K562 (cell line): ENCODE measurements around the gene PHACTR3. TPM values are rescaled to one million over a fixed set of nuclear protein-coding genes. Genes with fewer than 3 reads are reported as not detected.

ENCODE experiments used
- ATAC-seq: fragments of 200-7000 bp; cut with Tn5 transposase; 3 replicates; pipeline ENCODE4 v1.9.1; 2020; ENCODE audit warnings: moderate library complexity
- BruUV-seq: library from RNA; stranded (reverse); fragments of 400-500 nt; replicated peaks from 2 replicates; lab custom pipeline; 2021; lab: Mats Ljungman, UMichigan
- CTCF ChIA-PET: fragments of 300-600 bp; formaldehyde crosslinking; extraction: SDS; loops from one replicate; lab custom pipeline; 2021; ENCODE audit warnings: low intra/inter-chr PET ratio; lab: Yijun Ruan, JAX
- POLR2A ChIA-PET: fragments of 300-600, 350-650 bp; sonication (Branson Sonifier 250); formaldehyde crosslinking; extraction: SDS; loops from one replicate; lab custom pipeline; 2021; ENCODE audit warnings: antibody characterized with exemption, inconsistent platforms; lab: Yijun Ruan, JAX
- DNase-seq, 4 experiments: peaks; one replicate each; pipeline versions ENCODE4 v3.0.0 to v3.0.0-alpha.2; 2011 to 2018; ENCODE audit warnings: low spot score in 3 of 4, mixed read lengths in 3 of 4; ENCODE audit errors: extremely low read depth in 1 of 4
- FAIRE-seq: peaks from 2 replicates; lab custom pipeline; 2011; peaks lifted over from hg19 to GRCh38; lab: Jason Lieb, UNC
- H2AFZ ChIP-seq: 2 replicates; pipeline ENCODE4 v1.6.0; 2011; ENCODE audit warnings: low read depth, low read length, control low read depth, inconsistent platforms
- H3K27ac ChIP-seq: fragments of 200-600 bp; 3 replicates; pipeline ENCODE4 v1.8.0; 2011; ENCODE audit warnings: low read depth, mild to moderate bottlenecking, control low read depth, inconsistent platforms, low read length, moderate library complexity, mixed read lengths; ENCODE audit errors: extremely low read depth
- H3K27me3 ChIP-seq, 2 experiments: fragments of 300-600 bp in 1 of 2; 2 replicates in 1 of 2; 3 replicates in 1 of 2; pipeline versions ENCODE4 v1.6.0 to v1.8.0; 2011; ENCODE audit warnings: inconsistent platforms in 2 of 2, low read length in 2 of 2, mild to moderate bottlenecking in 1 of 2, mixed read lengths in 1 of 2, moderate library complexity in 1 of 2; ENCODE audit not compliant: control insufficient read depth in 2 of 2, insufficient read depth in 2 of 2
- H3K36me3 ChIP-seq: fragments of 300-600 bp; 3 replicates; pipeline ENCODE4 v1.8.0; 2011; ENCODE audit warnings: mild to moderate bottlenecking, low read length, inconsistent platforms; ENCODE audit not compliant: control insufficient read depth, insufficient read depth
- H3K4me1 ChIP-seq, 2 experiments: fragments of 200-600 bp in 1 of 2; replicated peaks in 1 of 2; 2 replicates in 1 of 2; 3 replicates in 1 of 2; pipeline versions ENCODE4 v1.5.1 to v1.8.0; 2011; ENCODE audit warnings: inconsistent platforms in 2 of 2, low read length in 2 of 2, mild to moderate bottlenecking in 1 of 2, mixed read lengths in 1 of 2, moderate library complexity in 1 of 2; ENCODE audit not compliant: control insufficient read depth in 2 of 2, insufficient read depth in 2 of 2
- H3K4me2 ChIP-seq: 2 replicates; pipeline ENCODE4 v1.6.1; 2011; ENCODE audit warnings: low read length, control low read depth, inconsistent platforms, mixed read lengths; ENCODE audit not compliant: insufficient read depth
- H3K4me3 ChIP-seq: fragments of 200-600 bp; sonication (generic), shearing (Covaris generic); 2 replicates; pipeline ENCODE4 v1.5.1; 2016; ENCODE audit warnings: control low read depth, inconsistent platforms
- H3K79me2 ChIP-seq: fragments of 200-600 bp; 3 replicates; pipeline ENCODE4 v1.8.0; 2011; ENCODE audit warnings: low read length, inconsistent platforms; ENCODE audit not compliant: control insufficient read depth, insufficient read depth
- H3K9ac ChIP-seq, 2 experiments: 2 replicates each; pipeline versions ENCODE4 v1.6.0 to v1.6.1; 2011; ENCODE audit warnings: low read depth in 2 of 2, low read length in 2 of 2, control low read depth in 1 of 2, inconsistent platforms in 1 of 2, mild to moderate bottlenecking in 1 of 2, mixed read lengths in 1 of 2; ENCODE audit not compliant: insufficient read depth in 1 of 2
- H3K9me1 ChIP-seq: one replicate; pipeline ENCODE4 v1.6.0; 2011; ENCODE audit warnings: inconsistent platforms, mild to moderate bottlenecking, low read length, moderate library complexity; ENCODE audit not compliant: control insufficient read depth, insufficient read depth
- H3K9me3 ChIP-seq: replicated peaks from 2 replicates; pipeline ENCODE4 v1.5.1; 2011; ENCODE audit warnings: low read depth, low read length, inconsistent platforms; ENCODE audit not compliant: control insufficient read depth, insufficient read depth
- H4K20me1 ChIP-seq: replicated peaks from 2 replicates; pipeline ENCODE4 v1.6.1; 2011; ENCODE audit warnings: low read length, inconsistent platforms, mixed read lengths; ENCODE audit not compliant: control insufficient read depth, insufficient read depth
- ADNP ChIP-seq: fragments of 200-800 bp; sonication (Bioruptor generic); IDR thresholded peaks from 2 replicates; pipeline ENCODE4 v1.6.1; 2016; ENCODE audit warnings: missing genetic modification characterization, missing compliant biosample characterization
- DIDO1 ChIP-seq: fragments of 450-650 bp; IDR thresholded peaks from 2 replicates; pipeline ENCODE4 v1.6.1; 2016; ENCODE audit warnings: low read depth, missing biosample characterization, missing genetic modification characterization
- E2F3 ChIP-seq: fragments of 250-450 bp; sonication (Bioruptor Pico); IDR thresholded peaks from 2 replicates; pipeline ENCODE4 v1.4.0; 2020; ENCODE audit warnings: mild to moderate bottlenecking
- MAX ChIP-seq: sonication (generic); formaldehyde crosslinking; IDR thresholded peaks from 2 replicates; pipeline ENCODE4 v1.9.0; 2022; ENCODE audit warnings: mild to moderate bottlenecking, missing genetic modification reagents
- MIER1 ChIP-seq: fragments of 450-650 bp; IDR thresholded peaks from 2 replicates; pipeline ENCODE4 v1.6.1; 2016; ENCODE audit warnings: antibody characterized with exemption, mild to moderate bottlenecking, low read depth
- MYNN ChIP-seq, 2 experiments: sonication (generic); formaldehyde crosslinking in 1 of 2; IDR thresholded peaks; 2 replicates each; pipeline versions ENCODE4 v1.5.0 to v1.6.1; 2016 to 2020; ENCODE audit warnings: antibody characterized with exemption in 1 of 2, missing genetic modification reagents in 1 of 2
- RUNX1 ChIP-seq: sonication (generic); IDR thresholded peaks from 2 replicates; pipeline ENCODE4 v1.6.1; 2016; ENCODE audit warnings: antibody characterized with exemption, low read depth
- TFAP4 ChIP-seq: sonication (generic); formaldehyde crosslinking; IDR thresholded peaks from 2 replicates; pipeline ENCODE4 v1.8.0; 2022; ENCODE audit warnings: missing genetic modification reagents, mild to moderate bottlenecking, moderate library complexity, borderline replicate concordance
- ZFP1 ChIP-seq: fragments of 450-650 bp; formaldehyde crosslinking; IDR thresholded peaks from 2 replicates; pipeline ENCODE4 v1.4.0; 2020; ENCODE audit warnings: mild to moderate bottlenecking, mixed read lengths
- ZNF175 ChIP-seq: fragments of 200-800 bp; sonication (Bioruptor generic); IDR thresholded peaks from 2 replicates; pipeline ENCODE4 v1.6.1; 2016; ENCODE audit warnings: low read depth, mild to moderate bottlenecking, missing genetic modification characterization, missing compliant biosample characterization
- ZNF384 ChIP-seq: IDR thresholded peaks from 2 replicates; pipeline ENCODE4 v1.6.1; 2012; ENCODE audit warnings: low read depth, low read length, improper control_type of control experiment
- WGBS: fragments of 100-300 bp; shearing (Covaris generic); methylation state at CpG from one replicate; pipeline ENCODE4 v1.1.6; 2016; ENCODE audit warnings: low coverage, mixed read lengths; ENCODE audit not compliant: insufficient coverage; ENCODE audit errors: missing lambda C conversion rate; 5-methylcytosine and 5-hydroxymethylcytosine counted together
- in situ Hi-C: fragments of 300-500 bp; cut with MboI; formaldehyde crosslinking; loops from 4 replicates; pipeline ENCODE4 v1.15.0; 2018; ENCODE audit warnings: inconsistent platforms, mixed read lengths
- intact Hi-C: fragments of 100-400 bp; cut with micrococcal nuclease; formaldehyde crosslinking; loops from 2 replicates; pipeline ENCODE4 v1.14.2; 2022
- polyA plus RNA-seq, 8 experiments: library from polyadenylated mRNA; depleted of rRNA in 4 of 8; stranded (reverse) in 5 of 8; unstranded in 3 of 8; fragments of >200 nt; fragmentation: Nextera tagmentation in 2 of 8; fragmentation: Illumina TruSeq in 1 of 8; extraction: Ambion mirVana in 2 of 8; extraction: Trizol in 1 of 8; gene quantifications; 2 replicates each; pipeline versions ENCODE4 v1.2.1 to v1.2.3, GENCODE V29; 2011 to 2014; ENCODE audit warnings: inconsistent platforms in 1 of 8, missing spikeins in 1 of 8
- total RNA-seq, 7 experiments: library from RNA; depleted of rRNA in 6 of 7; stranded (reverse); fragments of >200 nt in 6 of 7; fragmentation: Illumina TruSeq in 2 of 7; extraction: Trizol in 2 of 7; gene quantifications; 2 replicates each; pipeline versions ENCODE4 v1.2.1 to v1.2.3, GENCODE V29; 2011 to 2021; ENCODE audit warnings: low replicate concordance in 1 of 7

Gene PHACTR3
- total and polyA plus RNA-seq, 9 of the 15 experiments (the other 6 are each of a cell fraction or from before 2014, with no cell fraction given) = not detected

GRCh38 chr20:59737073-59737666, 132.8 kb downstream of the PHACTR3 start:
- CTCF ChIA-PET = no interaction called here
- no TSS peak for BruUV-seq

More at GRCh38 chr20:59737073-59737666, 132.8 kb downstream of the PHACTR3 start:
- FAIRE-seq (no peak), DNase-seq (no peak), ATAC-seq (no peak)
- H3K27me3 ChIP-seq = peaks cover 0 to 2% of the 10 kb centered on the region in 2 experiments; a peak in 2 of 5 replicates
- intact Hi-C loops (no loop called here), in situ Hi-C loops (no loop called here)
- no peaks in the 10 kb centered on the region for H3K79me2 ChIP-seq
- no peak overlapping the region for H3K27ac ChIP-seq
- no peaks in the 10 kb centered on the region for H3K9me1 ChIP-seq
- no peaks in the 10 kb centered on the region for H3K4me1 ChIP-seq
- no peaks in the 10 kb centered on the region for H3K9me3 ChIP-seq
- no peak overlapping the region for H3K4me2 ChIP-seq
- H4K20me1 ChIP-seq = no peaks in the 10 kb centered on the region
- no peaks in the 10 kb centered on the region for H3K36me3 ChIP-seq
- WGBS = 2% methylated on average over 16 of the region's 16 CpGs
- no peak overlapping the region for H3K4me3 ChIP-seq
- H2AFZ ChIP-seq = no peak overlapping the region
- H3K9ac ChIP-seq = no peak overlapping the region
- POLR2A ChIA-PET = interaction anchor here (0.5 kb wide), 1 partner anchor 1807 kb away, joined by 4 read pairs; no protein-coding TSS in a partner anchor
- no peak for TF ChIP-seq ZFP1 (CRISPR knock-in tag)
- TF ChIP-seq TFAP4 (CRISPR knock-in tag) = no peak
- no peak for TF ChIP-seq DIDO1
- no peak for TF ChIP-seq MAX (CRISPR knock-in tag)
- no peak for TF ChIP-seq MYNN (IDR thresholded peaks at IDR 0.05)
- no peak for TF ChIP-seq MYNN (CRISPR knock-in tag; IDR thresholded peaks at IDR 0.05)
- no peak for TF ChIP-seq E2F3 (CRISPR knock-in tag)
- TF ChIP-seq MIER1 = no peak
- TF ChIP-seq ADNP (tag) = no peak
- no peak for TF ChIP-seq ZNF175 (CRISPR knock-in tag)
- no peak for TF ChIP-seq RUNX1
- TF ChIP-seq ZNF384 = no peak
